ENCODE results near the gene TRPM7. TPM values are rescaled to one million over a fixed set of nuclear protein-coding genes. Genes with fewer than 3 reads are reported as not detected.

Gene TRPM7
- total and polyA plus RNA-seq, 4 donors = 6.3 to 81.1 (median 24.0) TPM

GRCh38 chr15:50594311-50594710, 92.3 kb downstream of the TRPM7 start:
- H3K36me3 ChIP-seq (ENCODE audit: control insufficient read depth in 4 of 4, insufficient read depth in 3 of 4, low read depth in 1 of 4, low read length in 3 of 4) = peaks cover 11 to 84% (median 67%) of the 10 kb centered on the region in 4 donors
- no peak overlapping the region for H3K27ac ChIP-seq (ENCODE audit: low read depth in 1 of 2, low read length in 2 of 2)
- no peak overlapping the region for H3K4me3 ChIP-seq (ENCODE audit: low read depth in 1 of 3, low read length in 3 of 3)
- 89% methylated on average over 2 of the region's 2 CpGs for WGBS
- DNase-seq (ENCODE audit: low spot score) = no peak
- H3K9me3 ChIP-seq (ENCODE audit: control insufficient read depth in 4 of 4, low read length in 3 of 4) = no peaks in the 10 kb centered on the region
- TF ChIP-seq ATF3 (IDR thresholded peaks at IDR 0.05) = no peak
- TF ChIP-seq TAF1 (conservative IDR thresholded peaks at IDR 0.05) = no peak
- TF ChIP-seq NR2F2 (IDR thresholded peaks at IDR 0.05) = no peak
- TF ChIP-seq JUND (IDR thresholded peaks at IDR 0.05) = no peak
- no peak for TF ChIP-seq ZBTB33 (IDR thresholded peaks at IDR 0.05)
- TF ChIP-seq CTCF (IDR thresholded peaks at IDR 0.05; ENCODE audit: low read depth, low read length, missing input control) = no peak
- no peak for TF ChIP-seq GABPA (IDR thresholded peaks at IDR 0.05 in 1 of 2, conservative IDR thresholded peaks at IDR 0.05 in 1 of 2)
- TF ChIP-seq FOXA2 (IDR thresholded peaks at IDR 0.05) = no peak
- no peak for TF ChIP-seq RXRA (IDR thresholded peaks at IDR 0.05)
- no peak for TF ChIP-seq YY1 (IDR thresholded peaks at IDR 0.05)
- no peak overlapping the region for H3K9ac ChIP-seq (ENCODE audit: low read depth in 1 of 2, low read length in 2 of 2)
- no peaks in the 10 kb centered on the region for H3K27me3 ChIP-seq (ENCODE audit: control insufficient read depth in 4 of 4, insufficient read depth in 4 of 4, low read length in 3 of 4)
- no peaks in the 10 kb centered on the region for H3K4me1 ChIP-seq (ENCODE audit: control insufficient read depth in 4 of 4, insufficient read depth in 4 of 4, low read length in 3 of 4)

- Histone ChIP-seq H3K27me3 (ENCODE audit: control insufficient read depth in 4 of 4, insufficient read depth in 4 of 4, low read length in 3 of 4) (no peaks in the 10 kb centered on the region), H3K9me3 (ENCODE audit: control insufficient read depth in 4 of 4, low read length in 3 of 4) (no peaks in the 10 kb centered on the region), H3K4me3 (ENCODE audit: low read depth in 1 of 3, low read length in 3 of 3) (no peak overlapping the region), H3K27ac (ENCODE audit: low read depth in 1 of 2, low read length in 2 of 2) (no peak overlapping the region), H3K9ac (ENCODE audit: low read depth in 1 of 2, low read length in 2 of 2) (no peak overlapping the region), H3K4me1 (ENCODE audit: control insufficient read depth in 4 of 4, insufficient read depth in 4 of 4, low read length in 3 of 4) (no peaks in the 10 kb centered on the region), H3K36me3 (ENCODE audit: control insufficient read depth in 4 of 4, insufficient read depth in 3 of 4, low read depth in 1 of 4, low read length in 3 of 4) (peaks cover 14 to 84% (median 66%) of the 10 kb centered on the region in 4 donors)
- TF ChIP-seq MAX (IDR thresholded peaks at IDR 0.05) (no peak), CTCF (IDR thresholded peaks at IDR 0.05; ENCODE audit: low read depth, low read length, missing input control) (no peak), REST (IDR thresholded peaks at IDR 0.05) (no peak), RXRA (IDR thresholded peaks at IDR 0.05) (no peak), ATF3 (IDR thresholded peaks at IDR 0.05) (no peak), NR2F2 (IDR thresholded peaks at IDR 0.05) (no peak), HNF4A (conservative IDR thresholded peaks at IDR 0.05) (no peak), HNF4G (IDR thresholded peaks at IDR 0.05) (no peak), SP1 (IDR thresholded peaks at IDR 0.05) (no peak), EGR1 (IDR thresholded peaks at IDR 0.05; ENCODE audit: low read depth in 2 of 2) (no peak), GABPA (IDR thresholded peaks at IDR 0.05 in 1 of 2, conservative IDR thresholded peaks at IDR 0.05 in 1 of 2) (no peak), RAD21 (IDR thresholded peaks at IDR 0.05) (no peak), JUND (IDR thresholded peaks at IDR 0.05) (no peak), ZBTB33 (IDR thresholded peaks at IDR 0.05) (no peak)
- 63% methylated on average over 3 of the region's 3 CpGs for WGBS
- no peak for DNase-seq (ENCODE audit: low spot score)
Measured at GRCh38 chr15:50593761-50594160, 92.8 kb downstream of the TRPM7 start.

All from liver (tissue), 9 donors.